MCF 10A (cell line): Measurements from ENCODE around the gene POLE. TPM values are rescaled to one million over a fixed set of nuclear protein-coding genes. Genes with fewer than 3 reads are reported as not detected.
A peak's percentile ranks its signal among the peaks of the same experiment; 100 is the strongest.
"Not testable (repeated sequence)": the region's sequence is repeated elsewhere in the genome, so short reads cannot be mapped to it uniquely, and the experiment has no call there.

Source experiments
- BruUV-seq: library from RNA; stranded (reverse); fragments of 400-500 nt; replicated peaks from 2 replicates; lab custom pipeline; 2021; lab: Mats Ljungman, UMichigan
- CTCF ChIA-PET: fragments of 300-600 bp; sonication (Branson Sonifier 250); formaldehyde crosslinking; extraction: SDS; loops from one replicate; lab custom pipeline; 2021; ENCODE audit warnings: antibody characterized with exemption, inconsistent platforms; lab: Yijun Ruan, JAX
- POLR2A ChIA-PET: fragments of 300-600, 350-650 bp; sonication (Branson Sonifier 250); formaldehyde crosslinking; extraction: SDS; loops from one replicate; lab custom pipeline; 2020; ENCODE audit warnings: antibody characterized with exemption, inconsistent platforms; lab: Yijun Ruan, JAX
- DNase-seq: peaks from one replicate; pipeline ENCODE4 v3.0.0-alpha.2; 2018; ENCODE audit not compliant: unreplicated experiment
- H3K27ac Mint-ChIP-seq: one replicate; pipeline ENCODE4 v1.8.0; 2022; ENCODE audit warnings: mild to moderate bottlenecking, low read depth, mixed read lengths; ENCODE audit not compliant: unreplicated experiment
- H3K27me3 Mint-ChIP-seq: one replicate; pipeline ENCODE4 v1.8.0; 2022; ENCODE audit warnings: mixed read lengths; ENCODE audit not compliant: insufficient read depth, unreplicated experiment
- H3K36me3 Mint-ChIP-seq: one replicate; pipeline ENCODE4 v1.8.0; 2022; ENCODE audit warnings: mild to moderate bottlenecking, moderate library complexity, mixed read lengths; ENCODE audit not compliant: insufficient read depth, unreplicated experiment
- H3K4me1 Mint-ChIP-seq: one replicate; pipeline ENCODE4 v1.8.0; 2022; ENCODE audit warnings: mixed read lengths; ENCODE audit not compliant: insufficient read depth, unreplicated experiment
- H3K4me3 Mint-ChIP-seq: one replicate; pipeline ENCODE4 v1.8.0; 2022; ENCODE audit warnings: mild to moderate bottlenecking, moderate library complexity, mixed read lengths; ENCODE audit not compliant: unreplicated experiment
- H3K9me3 Mint-ChIP-seq: one replicate; pipeline ENCODE4 v1.8.0; 2022; ENCODE audit warnings: mixed read lengths; ENCODE audit not compliant: unreplicated experiment
- CTCF ChIP-seq: fragments of 200-600 bp; IDR thresholded peaks from one replicate; pipeline ENCODE4 v1.8.0; 2022; ENCODE audit warnings: antibody characterized with exemption, mild to moderate bottlenecking; ENCODE audit not compliant: unreplicated experiment
- intact Hi-C: fragments of 100-400 bp; cut with micrococcal nuclease; formaldehyde crosslinking; loops from 2 replicates; pipeline ENCODE4 v1.14.1; 2022
- total RNA-seq: library from RNA; stranded (reverse); gene quantifications from 2 replicates; pipeline ENCODE4 v1.2.3, GENCODE V29; 2022

POLE gene
- total RNA-seq, 1 experiment from 2014 or later, result 36.3 TPM

- POLR2A ChIA-PET, result interaction anchor here (1.3 kb wide), 1 partner anchor 11 kb away, joined by 3 read pairs; no protein-coding TSS in a partner anchor
- no peaks in the 10 kb centered on the region for H3K4me1 Mint-ChIP-seq
- H3K4me3 Mint-ChIP-seq, result no peak overlapping the region
- H3K27ac Mint-ChIP-seq, result no peak overlapping the region
- peaks cover 46% of the 10 kb centered on the region for H3K36me3 Mint-ChIP-seq
- CTCF ChIA-PET, result no interaction called here
- DNase-seq, result no peak
- no peaks in the 10 kb centered on the region for H3K9me3 Mint-ChIP-seq
- H3K27me3 Mint-ChIP-seq, result no peaks in the 10 kb centered on the region
- no TSS peak for BruUV-seq
- intact Hi-C loops, result no loop called here
- no peak for TF ChIP-seq CTCF
Observed at GRCh38 chr12:132698341-132698740, 11.2 kb upstream of the POLE start.

- no peak overlapping the region for H3K4me3 Mint-ChIP-seq
Observed at GRCh38 chr12:132695431-132695830, 8.3 kb upstream of the POLE start.

GRCh38 chr12:132694888-132695287, 7.7 kb upstream of the POLE start:
- H3K27ac Mint-ChIP-seq, POLR2A ChIA-PET, H3K9me3 Mint-ChIP-seq, H3K4me3 Mint-ChIP-seq, H3K4me1 Mint-ChIP-seq, H3K27me3 Mint-ChIP-seq, DNase-seq, intact Hi-C loops, BruUV-seq: not testable (repeated sequence)
- H3K36me3 Mint-ChIP-seq, result peaks cover 39% of the 10 kb centered on the region
- CTCF ChIA-PET, result interaction anchor here (0.5 to 1.4 kb wide), 3 partner anchors 12 to 1879 kb away, joined by 3 to 5 read pairs (median 3); no protein-coding TSS in a partner anchor

More at GRCh38 chr12:132695431-132695830, 8.3 kb upstream of the POLE start:
- CTCF ChIA-PET, result interaction anchor here (0.5 to 1.4 kb wide), 2 partner anchors 11 to 1880 kb away, joined by 3 read pairs; no protein-coding TSS in a partner anchor
- Mint-ChIP-seq H3K4me1 (no peaks in the 10 kb centered on the region), H3K27ac (no peak overlapping the region), H3K36me3 (peaks cover 44% of the 10 kb centered on the region), H3K9me3 (no peaks in the 10 kb centered on the region), H3K27me3 (no peaks in the 10 kb centered on the region)
- TF ChIP-seq CTCF, result no peak
- POLR2A ChIA-PET, result no interaction called here
- DNase-seq, result no peak
- no TSS peak for BruUV-seq
- intact Hi-C loops, result no loop called here

- DNase-seq, H3K4me3 Mint-ChIP-seq, H3K27me3 Mint-ChIP-seq, BruUV-seq, H3K9me3 Mint-ChIP-seq, intact Hi-C loops, POLR2A ChIA-PET, H3K27ac Mint-ChIP-seq, H3K4me1 Mint-ChIP-seq: not testable (repeated sequence)
- peaks cover 21% of the 10 kb centered on the region for H3K36me3 Mint-ChIP-seq
- CTCF ChIA-PET, result interaction anchor here (0.7 kb wide), 1 partner anchor 10 kb away, joined by 4 read pairs; no protein-coding TSS in a partner anchor
Observed at GRCh38 chr12:132692030-132692429, 4.9 kb upstream of the POLE start.

GRCh38 chr12:132690112-132690511, 3.0 kb upstream of the POLE start:
- intact Hi-C loops, result no loop called here
- CTCF ChIA-PET, result no interaction called here
- H3K27ac Mint-ChIP-seq, result no peak overlapping the region

More at GRCh38 chr12:132690112-132690511, 3.0 kb upstream of the POLE start:
- no TSS peak for BruUV-seq
- TF ChIP-seq CTCF, result no peak
- H3K27me3 Mint-ChIP-seq, result no peaks in the 10 kb centered on the region
- DNase-seq, result no peak
- peaks cover 11% of the 10 kb centered on the region for H3K36me3 Mint-ChIP-seq
- POLR2A ChIA-PET, result no interaction called here
- H3K4me3 Mint-ChIP-seq, result peak overlapping the region; percentile 10
- peaks cover 6% of the 10 kb centered on the region for H3K4me1 Mint-ChIP-seq
- no peaks in the 10 kb centered on the region for H3K9me3 Mint-ChIP-seq
